Neuronal stem cell (in vitro differentiated cells): ENCODE measurements around the gene TPCN2.

Experiments
- DNase-seq: peaks from one replicate; pipeline ENCODE4 v3.0.0-alpha.2; 2013; ENCODE audit warnings: low spot score
- H2AFZ ChIP-seq: one replicate; pipeline ENCODE4 v1.6.1; 2013; ENCODE audit warnings: mild to moderate bottlenecking, low read length, inconsistent platforms
- H2AK5ac ChIP-seq: 2 replicates; pipeline ENCODE4 v1.6.1; 2013; ENCODE audit warnings: low read depth, mild to moderate bottlenecking, inconsistent platforms, low read length, moderate library complexity, mixed read lengths
- H2BK120ac ChIP-seq: 2 replicates; pipeline ENCODE4 v1.6.1; 2013; ENCODE audit warnings: low read depth, mild to moderate bottlenecking, inconsistent platforms, low read length, moderate library complexity, mixed read lengths
- H2BK12ac ChIP-seq: one replicate; pipeline ENCODE4 v1.6.1; 2013; ENCODE audit warnings: low read length, inconsistent platforms
- H2BK15ac ChIP-seq: 2 replicates; pipeline ENCODE4 v1.6.1; 2013; ENCODE audit warnings: mild to moderate bottlenecking, low read length, inconsistent platforms, mixed read lengths
- H2BK5ac ChIP-seq: one replicate; pipeline ENCODE4 v1.6.1; 2013; ENCODE audit warnings: inconsistent platforms, mild to moderate bottlenecking, low read length, moderate library complexity
- H3K14ac ChIP-seq: one replicate; pipeline ENCODE4 v1.6.1; 2013; ENCODE audit warnings: low read length, inconsistent platforms
- H3K18ac ChIP-seq: 2 replicates; pipeline ENCODE4 v1.6.1; 2013; ENCODE audit warnings: low read length, inconsistent platforms
- H3K23ac ChIP-seq: 2 replicates; pipeline ENCODE4 v1.6.1; 2013; ENCODE audit warnings: low read depth, mild to moderate bottlenecking, mixed read lengths, low read length, inconsistent platforms; ENCODE audit not compliant: poor library complexity
- H3K27ac ChIP-seq: replicated peaks from 3 replicates; pipeline ENCODE4 v1.5.1; 2013; ENCODE audit warnings: low read length, inconsistent platforms
- H3K27me3 ChIP-seq, 3 experiments: 2 replicates each; pipeline ENCODE4 v1.6.1; 2013; ENCODE audit warnings: low read length in 3 of 3, mild to moderate bottlenecking in 2 of 3, inconsistent platforms in 1 of 3, low read depth in 1 of 3, mixed read lengths in 1 of 3, moderate library complexity in 1 of 3; ENCODE audit not compliant: control insufficient read depth in 3 of 3, insufficient read depth in 3 of 3
- H3K36me3 ChIP-seq, 2 donors: replicated peaks in 1 of 2; 2 replicates each; pipeline ENCODE4 v1.6.1; 2013; ENCODE audit warnings: low read length in 2 of 2; ENCODE audit not compliant: control insufficient read depth in 2 of 2, insufficient read depth in 2 of 2
- H3K4ac ChIP-seq: 2 replicates; pipeline ENCODE4 v1.6.1; 2013; ENCODE audit warnings: inconsistent platforms, mild to moderate bottlenecking, low read length, moderate library complexity
- H3K4me1 ChIP-seq, 2 donors: 1 replicate in 1 of 2; 2 replicates in 1 of 2; pipeline ENCODE4 v1.6.1; 2013; ENCODE audit warnings: low read length in 2 of 2, low read depth in 1 of 2; ENCODE audit not compliant: control insufficient read depth in 2 of 2, insufficient read depth in 1 of 2
- H3K4me2 ChIP-seq: one replicate; pipeline ENCODE4 v1.6.1; 2013; ENCODE audit warnings: mild to moderate bottlenecking, low read length, inconsistent platforms; ENCODE audit not compliant: insufficient read depth, poor library complexity, severe bottlenecking
- H3K4me3 ChIP-seq, 2 donors: 2 replicates each; pipeline ENCODE4 v1.5.1; 2013; ENCODE audit warnings: low read length in 2 of 2, mild to moderate bottlenecking in 2 of 2, inconsistent platforms in 1 of 2, moderate library complexity in 1 of 2
- H3K79me1 ChIP-seq: one replicate; pipeline ENCODE4 v1.6.1; 2013; ENCODE audit warnings: low read depth, mild to moderate bottlenecking, inconsistent platforms, low read length, moderate library complexity
- H3K9ac ChIP-seq: one replicate; pipeline ENCODE4 v1.6.1; 2013; ENCODE audit warnings: mild to moderate bottlenecking, low read depth, low read length, inconsistent platforms; ENCODE audit not compliant: poor library complexity
- H3K9me3 ChIP-seq, 2 donors: replicated peaks in 1 of 2; 2 replicates each; pipeline versions ENCODE3 to v1.6.1; 2013; ENCODE audit warnings: low read length in 2 of 2, mild to moderate bottlenecking in 2 of 2, inconsistent platforms in 1 of 2, low read depth in 1 of 2, mixed read lengths in 1 of 2, moderate library complexity in 1 of 2; ENCODE audit not compliant: control insufficient read depth in 2 of 2, insufficient read depth in 1 of 2
- H4K8ac ChIP-seq: one replicate; pipeline ENCODE4 v1.6.1; 2013; ENCODE audit warnings: low read depth, mild to moderate bottlenecking, inconsistent platforms, low read length, moderate library complexity
- H4K91ac ChIP-seq: one replicate; pipeline ENCODE4 v1.6.1; 2013; ENCODE audit warnings: low read length, low read depth, mild to moderate bottlenecking, inconsistent platforms; ENCODE audit not compliant: poor library complexity
- WGBS, 2 donors: extraction: QIAGEN DNeasy Blood & Tissue Kit; methylation state at CpG; one replicate each; pipeline ENCODE4 v1.1.7; 2013; ENCODE audit warnings: missing lambda C conversion rate in 2 of 2, mixed read lengths in 1 of 2; ENCODE audit not compliant: insufficient read length in 2 of 2, insufficient replicate concordance in 1 of 2; ENCODE audit errors: extremely low coverage in 2 of 2; 5-methylcytosine and 5-hydroxymethylcytosine counted together

TPCN2 gene

GRCh38 chr11:69086152-69087132 is 37.7 kb downstream of the TPCN2 start:
- H3K79me1 ChIP-seq = no peaks in the 10 kb centered on the region
- no CpG with 5 or more reads among the region's 28 CpGs for WGBS, 2 donors
- no peaks in the 10 kb centered on the region for H3K27me3 ChIP-seq
- no peak overlapping the region for H2BK5ac ChIP-seq
- H3K4me2 ChIP-seq = no peak overlapping the region
- H3K27ac ChIP-seq = no peak overlapping the region
- H3K9ac ChIP-seq = peak overlapping the region; percentile 34
- H3K4ac ChIP-seq = no peak overlapping the region
- no peak overlapping the region for H2BK12ac ChIP-seq
- H2BK120ac ChIP-seq = no peak overlapping the region
- no peaks in the 10 kb centered on the region for H3K4me1 ChIP-seq
- H3K4me3 ChIP-seq = no peak overlapping the region
- no peak overlapping the region for H2AFZ ChIP-seq
- H3K36me3 ChIP-seq = peaks cover 6 to 26% of the 10 kb centered on the region in 2 donors
- no peak for DNase-seq
- no peak overlapping the region for H4K91ac ChIP-seq
- H3K23ac ChIP-seq = no peak overlapping the region
- H3K9me3 ChIP-seq = peaks cover 0 to under 1% of the 10 kb centered on the region in 2 donors
- H2AK5ac ChIP-seq = no peak overlapping the region
- no peak overlapping the region for H4K8ac ChIP-seq
- H3K14ac ChIP-seq = peak overlapping the region; percentile 92
- no peak overlapping the region for H2BK15ac ChIP-seq
- peak overlapping the region; percentile 22 for H3K18ac ChIP-seq

- no peak overlapping the region for H2AK5ac ChIP-seq
- peaks cover 8 to 23% of the 10 kb centered on the region in 2 donors for H3K36me3 ChIP-seq
- H3K23ac ChIP-seq = no peak overlapping the region
- DNase-seq = no peak
- no peak overlapping the region for H3K27ac ChIP-seq
- no peak overlapping the region for H2AFZ ChIP-seq
- no peak overlapping the region for H4K91ac ChIP-seq
- no peak overlapping the region for H3K4me3 ChIP-seq
- peak overlapping the region; percentile 42 for H2BK5ac ChIP-seq
- H2BK120ac ChIP-seq = no peak overlapping the region
- H3K4me1 ChIP-seq = no peaks in the 10 kb centered on the region
- H4K8ac ChIP-seq = no peak overlapping the region
- no peaks in the 10 kb centered on the region for H3K79me1 ChIP-seq
- H3K4ac ChIP-seq = no peak overlapping the region
- no peak overlapping the region for H2BK12ac ChIP-seq
- no peak overlapping the region for H3K4me2 ChIP-seq
- H3K9me3 ChIP-seq = peaks cover 0 to 3% of the 10 kb centered on the region in 2 donors
- H3K27me3 ChIP-seq = no peaks in the 10 kb centered on the region
- H2BK15ac ChIP-seq = no peak overlapping the region
- no peak overlapping the region for H3K14ac ChIP-seq
- no peak overlapping the region for H3K18ac ChIP-seq
- no CpG with 5 or more reads among the region's 11 CpGs for WGBS, 2 donors
- no peak overlapping the region for H3K9ac ChIP-seq
Observed at GRCh38 chr11:69087133-69087524, 38.4 kb downstream of the TPCN2 start.

GRCh38 chr11:69087811-69088210 is 39.1 kb downstream of the TPCN2 start:
- Histone ChIP-seq H4K91ac (no peak overlapping the region), H3K9me3 (peaks cover 0 to 3% of the 10 kb centered on the region in 2 donors), H3K27me3 (no peaks in the 10 kb centered on the region), H3K23ac (peak overlapping the region; percentile 29), H2BK120ac (no peak overlapping the region), H2BK5ac (peak overlapping the region; percentile 42), H3K4ac (no peak overlapping the region), H3K14ac (no peak overlapping the region), H3K4me2 (no peak overlapping the region), H2BK15ac (no peak overlapping the region), H3K79me1 (no peaks in the 10 kb centered on the region), H3K4me1 (no peaks in the 10 kb centered on the region), H3K4me3 (no peak overlapping the region), H3K18ac (no peak overlapping the region), H4K8ac (no peak overlapping the region), H2AK5ac (no peak overlapping the region), H3K9ac (no peak overlapping the region), H2BK12ac (no peak overlapping the region), H2AFZ (no peak overlapping the region), H3K36me3 (peaks cover 8 to 24% of the 10 kb centered on the region in 2 donors), H3K27ac (no peak overlapping the region)
- no CpG with 5 or more reads among the region's 14 CpGs for WGBS, 2 donors
- no peak for DNase-seq

GRCh38 chr11:69088676-69089146 is 40.0 kb downstream of the TPCN2 start:
- H3K14ac ChIP-seq = no peak overlapping the region
- no peak overlapping the region for H2BK12ac ChIP-seq
- H3K23ac ChIP-seq = no peak overlapping the region
- H3K18ac ChIP-seq = no peak overlapping the region
- H2BK120ac ChIP-seq = no peak overlapping the region
- H3K36me3 ChIP-seq = peaks cover 8 to 30% of the 10 kb centered on the region in 2 donors
- H4K91ac ChIP-seq = no peak overlapping the region
- H4K8ac ChIP-seq = no peak overlapping the region
- no peaks in the 10 kb centered on the region for H3K27me3 ChIP-seq
- DNase-seq = peak; percentile 65
- H3K79me1 ChIP-seq = no peaks in the 10 kb centered on the region
- no peak overlapping the region for H2AK5ac ChIP-seq
- H3K9me3 ChIP-seq = peaks cover 0 to 5% of the 10 kb centered on the region in 2 donors
- H3K4me2 ChIP-seq = no peak overlapping the region
- H3K4ac ChIP-seq = no peak overlapping the region
- H3K9ac ChIP-seq = no peak overlapping the region
- H2BK5ac ChIP-seq = no peak overlapping the region
- no peaks in the 10 kb centered on the region for H3K4me1 ChIP-seq
- no peak overlapping the region for H2BK15ac ChIP-seq
- H2AFZ ChIP-seq = no peak overlapping the region
- no peak overlapping the region for H3K27ac ChIP-seq
- H3K4me3 ChIP-seq = no peak overlapping the region
- no CpG with 5 or more reads among the region's 11 CpGs for WGBS, 2 donors
